Measurements from ENCODE around the gene DLGAP4. TPM values are rescaled to one million over a fixed set of nuclear protein-coding genes. Genes with fewer than 3 reads are reported as not detected.

Gene DLGAP4
- total and polyA plus RNA-seq, 2 of the 8 experiments (the other 6 are each of a cell fraction or from before 2014, with no cell fraction given): 41.2 to 57.2 TPM

- TF ChIP-seq SAP30 (IDR thresholded peaks at IDR 0.05; ENCODE audit: insufficient read depth, insufficient replicate concordance, low read length): no peak
- TF ChIP-seq CREB1 (IDR thresholded peaks at IDR 0.05): no peak
- no peak for TF ChIP-seq SIX5 (IDR thresholded peaks at IDR 0.05; ENCODE audit: low read depth, low read length)
- no peak for TF ChIP-seq RBBP5 (IDR thresholded peaks at IDR 0.05; ENCODE audit: borderline replicate concordance, low read depth, low read length)
- TF ChIP-seq ASH2L (IDR thresholded peaks at IDR 0.05; ENCODE audit: low read length): peak; percentile 23
- no peak for TF ChIP-seq YY1 (IDR thresholded peaks at IDR 0.05; ENCODE audit: low read depth, low read length)
- TF ChIP-seq BACH1 (IDR thresholded peaks at IDR 0.05; ENCODE audit: low read length): peak; percentile 2
- TF ChIP-seq EP300 (IDR thresholded peaks at IDR 0.05; ENCODE audit: borderline replicate concordance in 1 of 2, low read depth in 2 of 2, low read length in 2 of 2): no peak
- TF ChIP-seq POLR2AphosphoS5 (IDR thresholded peaks at IDR 0.05; ENCODE audit: low read depth, low read length): no peak
- TF ChIP-seq RFX5 (IDR thresholded peaks at IDR 0.05; ENCODE audit: borderline replicate concordance, low read depth, low read length): no peak
- TF ChIP-seq TAF1 (IDR thresholded peaks at IDR 0.05; ENCODE audit: low read depth, low read length): peak; percentile 37; the same call in 1 of the 2 replicates
- no peak for TF ChIP-seq CHD1 (IDR thresholded peaks at IDR 0.05; ENCODE audit: low read depth, low read length)
- TF ChIP-seq, protein P1, sequence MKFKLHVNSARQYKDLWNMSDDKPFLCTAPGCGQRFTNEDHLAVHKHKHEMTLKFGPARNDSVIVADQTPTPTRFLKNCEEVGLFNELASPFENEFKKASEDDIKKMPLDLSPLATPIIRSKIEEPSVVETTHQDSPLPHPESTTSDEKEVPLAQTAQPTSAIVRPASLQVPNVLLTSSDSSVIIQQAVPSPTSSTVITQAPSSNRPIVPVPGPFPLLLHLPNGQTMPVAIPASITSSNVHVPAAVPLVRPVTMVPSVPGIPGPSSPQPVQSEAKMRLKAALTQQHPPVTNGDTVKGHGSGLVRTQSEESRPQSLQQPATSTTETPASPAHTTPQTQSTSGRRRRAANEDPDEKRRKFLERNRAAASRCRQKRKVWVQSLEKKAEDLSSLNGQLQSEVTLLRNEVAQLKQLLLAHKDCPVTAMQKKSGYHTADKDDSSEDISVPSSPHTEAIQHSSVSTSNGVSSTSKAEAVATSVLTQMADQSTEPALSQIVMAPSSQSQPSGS (IDR thresholded peaks at IDR 0.05; ENCODE audit: low read length): no peak
Observed at GRCh38 chr20:36435592-36436541, 129.7 kb downstream of the DLGAP4 start (continued).

Measured in H1 (cell line).